NOMO-1 treated with DMSO at 0.1 percent for 48 hours (cell line): Measurements from ENCODE around the gene ZNF330.

Experiments
- DNase-seq: peaks from one replicate; lab custom pipeline; 2025; ENCODE audit not compliant: unreplicated experiment; lab: John Stamatoyannopoulos, UW

ZNF330 gene

DNA sequence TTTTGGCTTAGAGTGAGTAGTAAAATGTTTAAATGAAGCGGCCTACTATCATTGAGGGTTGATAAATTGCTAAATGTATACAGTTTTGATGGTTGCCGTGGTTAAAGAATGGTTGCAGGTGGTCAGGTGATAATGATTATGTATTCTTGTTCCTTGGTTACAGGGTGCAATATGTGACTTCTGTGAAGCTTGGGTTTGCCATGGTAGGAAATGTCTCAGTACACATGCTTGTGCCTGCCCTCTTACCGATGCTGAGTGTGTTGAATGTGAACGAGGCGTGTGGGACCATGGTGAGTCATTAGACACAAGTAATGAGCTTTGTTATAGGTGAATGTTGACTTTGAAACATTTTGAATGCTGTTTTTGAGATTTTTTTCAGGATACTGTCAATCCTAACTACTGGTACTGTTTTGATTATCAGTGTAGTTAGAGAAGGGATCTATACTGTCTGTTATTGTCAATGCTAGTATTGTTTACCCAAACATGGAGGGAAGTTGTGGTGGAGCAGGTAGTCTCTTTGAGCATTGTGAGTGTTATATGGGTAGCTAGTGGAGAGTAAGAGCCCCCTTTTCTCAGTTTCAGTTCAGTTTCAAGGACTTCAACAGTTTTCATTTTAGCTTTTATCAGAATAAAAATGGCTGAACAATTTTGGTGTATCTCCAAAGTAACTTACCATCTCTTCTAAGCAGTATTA, 8.9 kb downstream of the ZNF330 start:
- DNase-seq: no peak

DNA sequence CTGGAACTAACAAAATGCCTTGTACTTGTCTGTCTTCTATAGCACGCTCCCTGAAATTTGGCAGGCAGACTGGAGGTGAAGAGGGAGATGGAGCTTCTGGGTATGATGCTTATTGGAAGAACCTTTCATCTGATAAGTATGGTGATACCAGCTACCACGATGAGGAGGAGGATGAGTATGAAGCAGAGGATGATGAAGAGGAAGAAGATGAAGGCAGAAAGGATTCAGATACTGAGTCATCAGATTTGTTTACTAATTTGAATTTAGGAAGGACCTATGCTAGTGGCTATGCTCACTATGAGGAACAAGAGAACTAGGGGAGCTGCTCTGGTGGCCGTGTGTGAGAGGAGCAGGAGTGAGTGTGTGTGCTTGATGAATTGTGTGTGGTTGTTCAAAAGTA, 13.0 kb downstream of the ZNF330 start:
- DNase-seq: no peak

DNA sequence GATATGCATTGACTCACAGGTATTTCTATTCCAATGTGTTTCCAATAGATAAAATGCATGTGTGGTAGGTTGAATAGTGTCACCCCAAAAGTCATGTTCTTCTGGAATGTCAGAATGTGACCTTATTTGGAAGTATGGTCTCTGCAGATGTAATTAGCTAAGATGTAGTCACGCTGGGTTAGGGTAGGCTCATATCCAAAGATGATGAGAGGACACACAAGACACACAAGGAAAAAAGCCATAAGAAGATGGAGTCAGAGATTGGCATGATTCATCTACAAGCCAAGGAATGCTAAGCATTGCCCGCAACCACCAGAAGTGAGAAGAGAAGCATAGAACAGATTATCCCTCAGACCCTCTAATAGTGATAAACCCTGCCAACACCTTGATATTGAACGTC, 17.5 kb downstream of the ZNF330 start:
- DNase-seq: no peak

DNA sequence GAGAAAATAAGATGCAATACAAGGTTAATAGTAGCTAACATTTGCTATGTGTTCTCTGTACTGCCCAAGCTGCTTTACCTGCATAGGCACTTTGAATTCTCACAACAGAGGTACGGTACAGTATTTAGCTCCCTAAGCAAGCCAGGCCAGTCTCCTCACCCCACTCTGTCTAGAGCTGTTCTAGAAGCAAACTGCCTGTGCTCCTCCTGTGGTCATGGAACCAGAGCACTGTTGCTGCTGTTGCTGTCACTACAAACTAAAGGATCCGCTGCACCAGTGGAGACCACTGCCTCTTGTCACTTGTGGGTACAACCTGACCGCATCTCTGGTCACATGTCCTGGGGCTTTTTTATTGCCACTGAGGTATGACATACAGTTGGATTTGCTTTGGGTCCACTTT, 19.6 kb downstream of the ZNF330 start:
- DNase-seq: no peak

DNA sequence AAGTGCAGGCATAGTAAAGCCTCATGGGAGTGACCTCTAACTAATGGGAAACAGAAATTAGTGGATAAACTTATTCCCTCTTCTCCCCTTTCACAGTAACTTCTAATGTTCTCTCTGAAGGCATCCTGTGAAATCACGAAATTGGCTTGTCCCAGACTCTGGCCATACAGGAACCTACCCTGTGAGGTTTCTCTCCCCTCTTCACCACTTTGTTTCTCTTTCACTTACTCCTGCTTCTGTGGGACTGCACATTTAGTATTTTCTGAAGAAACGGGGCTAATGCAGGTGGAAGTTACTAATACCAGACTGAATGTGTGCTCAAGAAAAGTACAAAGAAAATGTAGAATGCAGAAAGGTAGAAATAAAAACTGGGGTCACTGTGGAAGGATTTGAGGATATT, 20.0 kb downstream of the ZNF330 start:
- no peak for DNase-seq

DNA sequence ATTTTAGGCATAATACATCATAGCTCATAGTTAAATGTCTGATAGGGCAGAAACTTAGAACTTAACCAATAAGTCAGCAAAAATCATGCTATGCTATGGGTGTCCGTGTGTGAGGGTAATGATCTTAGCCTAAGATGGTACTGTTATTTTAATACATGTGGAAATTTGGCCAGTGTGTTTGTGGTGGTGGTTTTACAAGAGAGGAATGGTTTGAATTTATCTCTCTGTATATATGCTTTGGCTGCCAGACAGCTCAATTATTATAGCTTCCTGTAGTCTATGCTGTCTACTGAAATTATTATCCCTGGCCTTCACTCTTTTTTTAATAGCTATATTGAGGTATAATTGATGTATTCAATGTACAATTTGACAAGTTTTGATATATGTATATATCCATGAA, 21.3 kb downstream of the ZNF330 start:
- DNase-seq: no peak

DNA sequence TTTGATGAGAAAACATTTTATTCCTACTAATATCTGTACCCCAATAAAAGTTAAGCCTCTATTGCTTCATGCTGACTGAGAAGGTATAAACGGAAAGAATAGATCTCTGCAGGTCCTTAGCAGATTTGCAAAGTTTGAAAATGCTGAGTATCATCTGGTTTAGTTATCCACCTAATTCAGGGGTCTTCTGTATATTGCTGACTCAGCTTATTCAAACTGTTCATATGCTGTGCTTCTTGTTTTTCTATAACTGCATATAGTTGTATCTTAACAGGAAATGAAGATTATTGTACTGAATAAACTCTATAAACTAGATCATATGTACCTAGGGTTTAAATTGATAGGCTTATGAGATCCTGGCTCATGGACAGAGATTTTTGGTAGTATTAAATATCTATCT, 23.7 kb downstream of the ZNF330 start:
- DNase-seq: no peak

DNA sequence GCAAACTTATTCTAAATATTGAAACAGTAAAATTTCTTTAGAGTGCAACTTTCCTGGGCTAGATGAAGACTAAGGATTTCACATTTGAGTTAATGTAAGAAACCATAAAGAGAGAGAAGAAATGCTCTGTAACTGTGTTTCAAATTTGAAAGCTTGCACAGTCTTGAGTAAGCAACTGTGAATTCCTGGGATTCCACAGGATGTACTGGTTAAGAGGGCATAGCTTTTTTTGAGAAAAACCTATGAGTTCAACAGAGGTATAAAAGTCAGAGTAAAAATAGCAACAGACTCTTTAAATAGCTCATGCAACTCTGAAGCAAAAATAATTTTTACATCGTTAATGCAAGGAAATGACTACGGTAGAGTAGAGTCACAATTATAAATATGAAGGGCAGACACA, 25.5 kb downstream of the ZNF330 start:
- DNase-seq: no peak

DNA sequence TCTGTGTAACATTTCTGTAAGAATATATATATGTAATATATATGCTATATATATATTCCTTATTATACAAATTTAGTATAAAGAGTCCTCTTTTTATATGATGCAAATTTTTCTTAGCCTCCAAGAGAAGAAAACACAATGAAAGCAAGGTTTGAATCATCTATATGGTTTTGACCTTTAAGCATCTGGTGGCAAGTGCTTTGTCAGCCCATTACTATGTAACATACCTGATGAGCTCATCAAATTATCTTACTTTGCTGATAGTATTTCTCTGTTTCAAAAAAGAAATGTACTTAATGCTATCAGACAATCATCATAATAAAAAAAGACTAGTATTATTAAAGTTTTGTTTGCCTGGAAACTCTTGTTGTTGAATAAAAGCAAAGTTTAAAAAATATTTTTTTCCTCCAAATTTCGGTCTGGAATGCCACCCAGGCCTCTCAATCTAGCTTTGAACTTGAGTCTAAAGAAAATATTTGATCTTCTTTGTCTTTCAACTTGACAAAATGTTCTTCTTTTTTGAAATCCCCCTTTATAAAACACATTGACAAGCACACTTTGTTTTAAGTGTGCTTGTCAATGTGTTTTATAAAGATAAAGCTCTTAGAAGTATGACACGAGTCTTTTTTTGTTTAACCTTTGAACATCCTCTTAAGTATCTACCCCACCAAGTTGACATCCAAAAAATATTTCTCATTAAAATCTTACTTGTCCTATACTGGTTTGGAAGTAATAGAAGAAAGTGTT, 26.2 kb downstream of the ZNF330 start:
- DNase-seq: no peak

DNA sequence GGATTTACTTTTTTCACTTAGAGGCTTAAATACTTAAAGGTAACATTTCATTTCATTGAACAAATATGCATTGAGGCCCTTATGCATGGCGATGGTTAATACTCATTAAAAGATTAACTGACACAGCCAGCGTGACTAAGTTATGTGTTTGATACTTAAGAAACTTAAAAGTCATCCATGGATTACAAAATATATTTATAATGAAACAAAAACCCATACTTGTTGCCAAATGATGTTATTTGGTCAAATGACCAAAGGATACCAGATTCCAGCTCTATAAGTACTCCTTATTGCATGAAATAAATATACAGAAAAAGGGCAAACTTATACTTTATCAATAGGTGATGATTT, 26.7 kb downstream of the ZNF330 start:
- DNase-seq: no peak

DNA sequence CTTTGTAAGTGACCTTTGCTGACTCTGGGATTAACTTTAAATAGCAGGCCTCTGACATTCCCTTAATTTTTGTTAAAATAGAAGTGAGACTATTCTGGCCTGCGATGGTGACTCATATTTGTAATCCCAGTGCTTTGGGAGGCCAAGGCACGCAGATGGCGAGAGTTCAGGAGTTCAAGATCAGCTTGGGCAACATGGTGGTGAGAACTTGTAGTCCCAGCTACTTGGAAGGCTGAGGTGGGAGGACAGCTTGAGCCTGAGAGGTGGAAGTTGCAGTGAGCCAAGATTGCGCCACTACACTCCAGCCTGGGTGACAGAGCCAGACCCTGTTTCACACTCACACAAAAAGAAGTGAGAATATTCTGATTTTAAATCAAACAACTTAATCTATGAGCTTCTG, 27.3 kb downstream of the ZNF330 start:
- no peak for DNase-seq

DNA sequence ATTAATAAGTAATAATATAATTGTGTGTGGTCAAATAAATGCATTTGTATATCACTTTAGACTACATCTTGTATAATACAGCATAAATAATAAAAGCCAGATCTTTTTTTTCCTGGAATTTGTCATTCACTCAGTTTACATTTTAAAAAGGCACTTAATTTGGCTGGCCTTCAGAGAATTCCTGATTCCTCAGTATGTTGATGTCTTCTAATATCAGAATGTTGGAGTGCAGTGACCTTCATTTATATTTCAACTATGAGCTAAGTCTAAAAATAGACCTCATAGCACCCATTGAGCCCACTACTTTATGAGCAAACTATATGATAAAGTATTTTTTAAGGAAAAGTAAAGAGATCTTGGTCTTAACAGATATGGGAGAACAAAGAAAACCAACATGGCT, 27.8 kb downstream of the ZNF330 start:
- DNase-seq: no peak

DNA sequence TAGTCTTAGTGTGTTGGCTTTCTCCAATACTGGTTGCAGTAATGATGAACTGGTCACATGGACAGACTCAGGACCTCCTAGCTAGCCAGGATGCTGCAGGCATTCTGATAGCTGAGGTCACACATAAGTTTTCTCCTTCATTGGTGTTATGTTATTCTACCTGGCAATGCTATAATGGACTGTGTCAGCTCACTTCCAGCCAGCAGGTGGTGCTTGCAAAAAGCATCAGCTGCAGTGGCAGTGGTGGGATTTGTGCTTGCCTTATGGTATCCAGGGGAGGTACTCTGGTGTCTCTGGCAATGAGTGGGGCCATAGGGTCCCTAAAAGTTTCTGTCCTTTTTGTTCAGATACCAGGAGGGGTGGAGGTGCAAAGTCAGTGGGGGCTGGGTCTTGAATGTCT, 33.6 kb downstream of the ZNF330 start:
- no peak for DNase-seq

DNA sequence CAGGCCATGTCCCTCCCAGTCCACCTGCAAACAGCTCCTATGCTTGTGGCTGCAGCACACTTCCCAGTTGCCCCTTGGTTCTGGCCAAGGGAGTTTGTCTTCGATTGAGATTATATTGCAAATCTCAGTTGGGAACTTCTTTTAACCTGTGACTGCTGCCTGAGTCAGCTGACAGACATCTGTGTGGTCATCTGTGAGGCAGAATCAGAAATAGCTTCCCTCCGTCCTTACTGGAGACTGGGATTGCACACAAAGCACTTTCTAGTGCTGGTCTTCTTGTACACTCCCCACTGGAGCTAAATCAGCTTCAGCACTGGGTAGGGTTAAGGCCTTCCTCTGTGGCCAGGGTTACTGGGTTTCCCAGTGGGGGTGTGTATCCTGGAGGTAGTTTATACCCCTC, 34.3 kb downstream of the ZNF330 start:
- DNase-seq: no peak

DNA sequence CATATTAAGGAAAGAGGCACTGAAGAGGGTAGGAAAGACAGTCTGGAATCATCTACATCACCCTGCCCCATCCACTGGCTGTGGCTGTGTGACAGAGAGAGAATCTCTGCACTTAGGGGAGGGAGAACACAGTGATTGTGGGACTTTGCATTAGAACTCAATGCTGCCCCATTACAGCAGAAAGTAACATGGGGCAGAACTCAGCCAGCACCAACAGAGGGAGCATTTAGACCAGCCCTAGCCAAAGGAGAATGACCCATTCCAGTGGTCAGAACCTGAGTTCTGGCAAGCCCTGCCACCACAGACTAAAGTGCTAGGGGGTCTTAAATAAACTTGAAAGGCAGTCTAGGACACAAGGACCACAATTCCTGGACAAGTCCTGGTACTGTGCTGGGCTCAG, 37.9 kb downstream of the ZNF330 start:
- no peak for DNase-seq

DNA sequence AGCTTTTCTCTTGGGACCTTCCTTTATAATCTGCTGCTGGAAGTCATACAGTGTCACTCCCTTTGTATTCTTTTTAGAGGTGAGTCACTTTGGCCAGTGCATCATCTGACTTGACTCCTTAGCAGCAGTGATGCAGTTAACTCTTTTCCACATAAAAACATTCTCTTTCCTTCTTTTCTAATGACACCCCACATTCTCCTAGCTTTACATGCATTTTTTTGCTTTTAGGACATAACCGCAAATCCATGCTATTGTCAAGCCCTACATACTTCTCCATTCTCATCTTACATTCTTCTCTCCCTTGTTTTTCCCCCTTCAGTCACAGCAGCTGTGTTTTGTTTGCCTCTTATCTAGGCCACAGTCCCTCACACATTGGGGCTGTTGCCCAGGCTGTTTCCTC, 55.1 kb downstream of the ZNF330 start:
- no peak for DNase-seq

DNA sequence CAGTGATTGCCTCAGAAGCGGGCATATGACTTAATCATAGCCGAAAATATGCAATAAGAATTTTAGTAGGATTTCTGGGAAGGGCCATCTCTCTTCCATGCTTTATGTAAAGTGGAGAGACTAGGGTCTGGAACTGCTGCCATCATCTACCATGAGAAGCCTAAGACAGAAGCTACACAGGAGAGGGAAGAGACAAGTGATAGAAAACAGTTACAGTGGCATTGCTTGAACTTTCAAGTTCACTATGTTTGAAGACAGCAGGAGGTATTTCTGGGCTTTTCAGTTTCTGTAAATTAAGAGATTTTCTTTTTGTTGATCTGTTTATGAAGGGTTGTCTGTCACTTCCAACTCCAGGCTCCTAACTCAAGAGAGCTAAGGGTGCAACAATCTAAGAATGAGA, 62.5 kb downstream of the ZNF330 start:
- no peak for DNase-seq

DNA sequence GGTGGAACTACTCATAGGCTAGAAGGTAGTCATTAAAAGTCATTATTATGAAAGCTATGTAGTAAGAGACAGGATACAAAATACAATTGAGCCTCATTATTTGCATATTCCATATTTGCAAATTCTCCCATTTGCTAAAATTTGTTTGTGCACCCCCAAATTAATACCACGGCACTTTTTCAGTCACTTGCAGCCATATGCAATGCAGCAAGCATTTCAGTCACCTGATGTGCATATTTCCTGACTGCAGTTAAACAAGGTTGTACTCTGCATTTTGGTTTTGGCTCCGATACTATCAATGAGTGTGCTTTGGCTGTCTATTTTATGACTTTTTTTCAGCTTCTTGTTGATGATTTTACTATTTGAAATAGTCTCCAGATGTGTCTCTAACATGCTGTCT, 62.9 kb downstream of the ZNF330 start:
- DNase-seq: no peak
